Activated naive CD8-positive, alpha-beta T cell treated with anti-CD3 and anti-CD28 coated beads for 36 hours (primary cell): ENCODE data around the gene SAMM50. TPM values are rescaled to one million over a fixed set of nuclear protein-coding genes. Genes with fewer than 3 reads are reported as not detected.
A peak's percentile ranks its signal among the peaks of the same experiment; 100 is the strongest.

ENCODE experiments used
- DNase-seq: peaks from one replicate; pipeline ENCODE4 v3.0.0; 2021
- H3K27ac Mint-ChIP-seq: one replicate; pipeline ENCODE4 v1.8.0; 2022; ENCODE audit warnings: mild to moderate bottlenecking, moderate library complexity, mixed read lengths
- H3K27me3 Mint-ChIP-seq: one replicate; pipeline ENCODE4 v1.8.0; 2022; ENCODE audit warnings: mild to moderate bottlenecking, mixed read lengths
- H3K36me3 Mint-ChIP-seq: one replicate; pipeline ENCODE4 v1.8.0; 2021; ENCODE audit warnings: mild to moderate bottlenecking, mixed read lengths
- H3K4me1 Mint-ChIP-seq: one replicate; pipeline ENCODE4 v1.8.0; 2021; ENCODE audit warnings: mixed read lengths
- H3K4me3 Mint-ChIP-seq: one replicate; pipeline ENCODE4 v1.8.0; 2022; ENCODE audit warnings: mild to moderate bottlenecking, moderate library complexity, mixed read lengths
- H3K9me3 Mint-ChIP-seq: one replicate; pipeline ENCODE4 v1.8.0; 2022; ENCODE audit warnings: mixed read lengths
- total RNA-seq, 2 experiments: library from RNA; stranded (reverse); gene quantifications; one replicate each; pipeline ENCODE4 v1.2.3, GENCODE V29; 2021

SAMM50 gene
- total RNA-seq, 2 experiments from 2014 or later = 59.0 to 62.3 TPM

- H3K4me3 Mint-ChIP-seq = no peak overlapping the region
- DNase-seq = no peak
- H3K27me3 Mint-ChIP-seq = no peaks in the 10 kb centered on the region
- no peaks in the 10 kb centered on the region for H3K9me3 Mint-ChIP-seq
- H3K36me3 Mint-ChIP-seq = peaks cover 27% of the 10 kb centered on the region
- no peak overlapping the region for H3K27ac Mint-ChIP-seq
- no peaks in the 10 kb centered on the region for H3K4me1 Mint-ChIP-seq
Measured at GRCh38 chr22:43983808-43984207, 28.6 kb downstream of the SAMM50 start.

- H3K27ac Mint-ChIP-seq = no peak overlapping the region
- H3K9me3 Mint-ChIP-seq = no peaks in the 10 kb centered on the region
- no peak overlapping the region for H3K4me3 Mint-ChIP-seq
- no peak for DNase-seq
- H3K27me3 Mint-ChIP-seq = no peaks in the 10 kb centered on the region
- H3K4me1 Mint-ChIP-seq = no peaks in the 10 kb centered on the region
- H3K36me3 Mint-ChIP-seq = peaks cover 14% of the 10 kb centered on the region
Measured at GRCh38 chr22:43985532-43985931, 30.3 kb downstream of the SAMM50 start.

GRCh38 chr22:43988116-43988820 is 33.0 kb downstream of the SAMM50 start:
- Mint-ChIP-seq H3K36me3 (peaks cover 15% of the 10 kb centered on the region), H3K4me1 (peaks cover 3% of the 10 kb centered on the region), H3K4me3 (no peak overlapping the region), H3K27me3 (no peaks in the 10 kb centered on the region), H3K27ac (no peak overlapping the region), H3K9me3 (no peaks in the 10 kb centered on the region)
- no peak for DNase-seq

GRCh38 chr22:43988960-43989359 is 33.7 kb downstream of the SAMM50 start:
- DNase-seq = no peak
- Mint-ChIP-seq H3K27ac (no peak overlapping the region), H3K4me1 (peaks cover 5% of the 10 kb centered on the region), H3K9me3 (no peaks in the 10 kb centered on the region), H3K4me3 (no peak overlapping the region), H3K27me3 (no peaks in the 10 kb centered on the region), H3K36me3 (peaks cover 17% of the 10 kb centered on the region)

- Mint-ChIP-seq H3K27ac (no peak overlapping the region), H3K4me1 (peaks cover 9% of the 10 kb centered on the region), H3K9me3 (no peaks in the 10 kb centered on the region), H3K4me3 (no peak overlapping the region), H3K27me3 (no peaks in the 10 kb centered on the region), H3K36me3 (peaks cover 21% of the 10 kb centered on the region)
- DNase-seq = no peak
Measured at GRCh38 chr22:43990044-43990443, 34.8 kb downstream of the SAMM50 start.

- Mint-ChIP-seq H3K4me3 (no peak overlapping the region), H3K27me3 (no peaks in the 10 kb centered on the region), H3K4me1 (peaks cover 17% of the 10 kb centered on the region), H3K27ac (no peak overlapping the region), H3K9me3 (no peaks in the 10 kb centered on the region), H3K36me3 (peaks cover 27% of the 10 kb centered on the region)
- no peak for DNase-seq
Measured at GRCh38 chr22:43991316-43992020, 36.2 kb downstream of the SAMM50 start.

DNA sequence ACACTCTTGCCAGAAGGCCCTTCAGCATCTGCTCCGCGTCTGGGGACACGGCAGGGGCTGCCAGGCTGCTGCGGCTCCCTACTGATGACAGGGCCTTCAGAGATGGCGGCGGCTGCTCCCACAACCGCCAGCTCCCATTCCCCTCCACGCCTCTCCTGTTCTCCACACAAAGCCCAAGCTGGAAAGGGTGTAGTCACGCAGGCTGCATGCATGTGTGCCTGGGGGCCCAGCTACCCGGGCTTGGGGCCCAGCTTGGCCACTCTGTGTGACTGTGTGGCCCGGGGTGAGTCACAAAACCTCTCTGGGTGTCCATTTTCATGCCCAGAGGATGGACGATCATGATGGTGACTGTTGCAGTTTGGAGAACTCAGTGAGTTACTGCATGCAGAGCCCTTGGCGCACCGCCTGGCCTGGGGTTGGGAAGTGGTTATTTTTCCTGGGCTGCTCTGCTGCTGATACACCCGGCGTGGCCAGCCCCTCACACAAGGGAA is 37.1 kb downstream of the SAMM50 start:
- peaks cover 24% of the 10 kb centered on the region for H3K4me1 Mint-ChIP-seq

DNA sequence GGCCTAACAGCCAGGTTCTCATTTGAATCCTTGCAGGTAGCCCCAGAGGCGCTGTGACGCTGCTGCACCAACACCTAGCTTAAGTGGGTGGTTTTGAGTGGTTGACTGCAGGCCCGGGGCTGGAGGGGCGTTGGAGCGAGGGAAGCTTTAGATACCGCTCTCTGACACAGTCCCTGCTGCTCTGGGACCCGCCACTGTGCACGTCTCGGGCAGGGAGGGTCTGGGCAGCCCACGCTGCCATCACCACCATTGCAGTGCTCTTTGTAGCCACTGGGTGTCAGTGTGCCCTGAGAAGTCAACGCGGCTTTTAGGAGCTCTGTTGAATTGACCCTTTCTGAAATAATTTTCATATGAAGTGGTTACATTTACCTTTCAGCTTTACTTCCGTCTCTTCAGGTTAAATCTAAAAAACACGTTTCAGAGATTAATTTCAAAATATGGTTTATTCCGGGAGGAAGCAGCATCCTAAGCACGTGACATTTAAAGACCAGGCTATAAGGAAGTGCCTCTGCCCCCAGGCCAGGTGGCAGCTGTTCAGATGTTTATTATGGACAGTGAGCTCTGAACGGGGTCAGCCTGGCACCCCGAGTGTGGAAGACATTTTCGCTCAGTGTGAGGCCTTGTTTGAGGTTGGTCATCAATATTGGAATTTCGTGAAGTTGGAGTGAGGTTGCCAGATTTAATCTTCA is 38.0 kb downstream of the SAMM50 start:
- peak; percentile 58 for DNase-seq
- H3K27ac Mint-ChIP-seq = no peak overlapping the region
- H3K36me3 Mint-ChIP-seq = peaks cover 40% of the 10 kb centered on the region
- H3K4me3 Mint-ChIP-seq = no peak overlapping the region
- no peaks in the 10 kb centered on the region for H3K27me3 Mint-ChIP-seq
- no peaks in the 10 kb centered on the region for H3K9me3 Mint-ChIP-seq
- H3K4me1 Mint-ChIP-seq = peaks cover 24% of the 10 kb centered on the region

More for the DNA sequence above, 37.1 kb downstream of the SAMM50 start:
- no peaks in the 10 kb centered on the region for H3K27me3 Mint-ChIP-seq
- peaks cover 34% of the 10 kb centered on the region for H3K36me3 Mint-ChIP-seq
- no peak for DNase-seq
- H3K27ac Mint-ChIP-seq = no peak overlapping the region
- H3K9me3 Mint-ChIP-seq = no peaks in the 10 kb centered on the region
- no peak overlapping the region for H3K4me3 Mint-ChIP-seq

- DNase-seq = no peak
- no peak overlapping the region for H3K4me3 Mint-ChIP-seq
- H3K9me3 Mint-ChIP-seq = no peaks in the 10 kb centered on the region
- H3K4me1 Mint-ChIP-seq = peaks cover 24% of the 10 kb centered on the region
- H3K27ac Mint-ChIP-seq = no peak overlapping the region
- no peaks in the 10 kb centered on the region for H3K27me3 Mint-ChIP-seq
- H3K36me3 Mint-ChIP-seq = peaks cover 43% of the 10 kb centered on the region
Measured at GRCh38 chr22:43994006-43994405, 38.8 kb downstream of the SAMM50 start.

GRCh38 chr22:43994416-43994815 is 39.2 kb downstream of the SAMM50 start:
- Mint-ChIP-seq H3K27me3 (no peaks in the 10 kb centered on the region), H3K4me3 (no peak overlapping the region), H3K9me3 (no peaks in the 10 kb centered on the region), H3K36me3 (peaks cover 43% of the 10 kb centered on the region), H3K27ac (no peak overlapping the region), H3K4me1 (peaks cover 24% of the 10 kb centered on the region)
- DNase-seq = no peak

DNA sequence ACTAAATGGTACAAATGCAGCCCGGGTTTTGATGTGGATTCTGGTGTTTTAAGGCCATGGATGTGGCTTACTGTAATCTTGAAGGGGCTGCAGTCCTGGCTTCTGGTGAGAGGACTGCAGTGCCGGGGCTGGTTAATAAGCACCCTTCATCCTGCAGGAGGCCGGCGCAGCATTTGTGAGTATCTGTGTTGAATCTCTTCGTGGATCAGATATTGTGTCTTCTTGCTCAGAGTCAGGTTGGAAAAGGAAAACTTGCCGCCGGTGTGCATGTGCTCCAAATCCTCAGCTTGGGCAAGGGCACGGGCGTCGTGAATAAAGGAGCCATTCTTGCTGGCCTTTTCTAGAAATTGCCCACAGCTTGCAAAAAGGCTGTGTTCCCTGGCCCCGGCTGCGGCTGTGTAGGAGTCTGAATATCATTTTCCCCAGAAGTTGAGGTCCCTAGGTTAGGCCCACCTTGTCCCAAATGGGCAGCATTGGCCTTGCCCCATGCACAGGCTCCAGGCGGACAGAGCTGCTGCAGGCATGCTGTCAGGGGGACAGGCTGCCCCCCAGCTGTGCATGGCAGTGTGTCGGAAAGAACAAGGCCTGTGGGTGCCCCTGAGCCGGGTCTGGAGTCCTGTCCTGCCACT is 39.9 kb downstream of the SAMM50 start:
- peak overlapping the region; percentile 88 for H3K4me3 Mint-ChIP-seq
- H3K4me1 Mint-ChIP-seq = peaks cover 24% of the 10 kb centered on the region
- no peaks in the 10 kb centered on the region for H3K9me3 Mint-ChIP-seq
- H3K36me3 Mint-ChIP-seq = peaks cover 43% of the 10 kb centered on the region
- peak overlapping the region; percentile 94 for H3K27ac Mint-ChIP-seq
- no peaks in the 10 kb centered on the region for H3K27me3 Mint-ChIP-seq
- DNase-seq = no peak

GRCh38 chr22:43995798-43996169 is 40.5 kb downstream of the SAMM50 start:
- Mint-ChIP-seq H3K27ac (peak overlapping the region; percentile 94), H3K4me1 (peaks cover 24% of the 10 kb centered on the region), H3K9me3 (no peaks in the 10 kb centered on the region), H3K36me3 (peaks cover 44% of the 10 kb centered on the region), H3K4me3 (peak overlapping the region; percentile 88), H3K27me3 (no peaks in the 10 kb centered on the region)
- no peak for DNase-seq

DNA sequence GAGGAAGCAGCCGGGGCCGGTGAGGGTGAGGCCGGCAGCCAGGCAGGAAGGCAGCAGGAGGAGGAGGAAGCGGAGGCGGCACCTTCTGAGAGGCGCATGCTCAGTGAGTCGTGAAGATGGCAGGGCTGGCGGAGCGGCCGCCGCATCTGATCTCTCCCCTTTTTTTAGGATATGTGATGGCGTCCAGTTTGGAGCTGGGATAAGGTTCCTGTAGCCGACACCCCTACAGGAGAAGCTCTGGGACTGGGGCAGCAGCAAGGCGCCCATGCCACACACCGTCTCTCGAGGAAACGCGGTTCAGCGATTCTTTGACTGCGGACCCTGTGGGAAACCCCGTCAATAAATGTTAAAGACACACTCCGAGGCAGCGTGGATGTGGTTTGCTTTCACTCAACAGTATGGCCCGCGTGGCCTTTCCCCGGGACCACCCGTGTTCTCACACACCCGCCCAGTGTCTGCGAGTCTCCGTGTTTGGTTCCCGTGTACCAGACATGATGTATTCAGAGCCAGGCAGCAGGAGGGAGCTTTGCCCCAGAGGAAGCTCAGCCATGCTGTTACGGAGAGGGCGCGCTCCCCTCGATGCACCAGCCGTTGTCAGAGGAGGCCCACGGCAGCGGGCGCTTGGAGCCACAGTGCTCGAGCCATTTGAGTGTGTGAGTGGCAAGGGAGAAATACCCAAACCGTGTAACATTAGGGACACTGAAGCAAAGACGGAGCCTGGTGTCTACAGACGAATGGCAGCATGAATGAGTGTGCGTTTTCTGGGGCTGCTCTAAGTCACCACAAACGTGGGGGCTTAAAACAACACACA is 41.1 kb downstream of the SAMM50 start:
- peaks cover 44% of the 10 kb centered on the region for H3K36me3 Mint-ChIP-seq
- DNase-seq = peak; percentile 66
- no peaks in the 10 kb centered on the region for H3K9me3 Mint-ChIP-seq
- no peaks in the 10 kb centered on the region for H3K27me3 Mint-ChIP-seq
- peaks cover 24% of the 10 kb centered on the region for H3K4me1 Mint-ChIP-seq
- peak overlapping the region; percentile 88 for H3K4me3 Mint-ChIP-seq
- H3K27ac Mint-ChIP-seq = peak overlapping the region; percentile 94

DNA sequence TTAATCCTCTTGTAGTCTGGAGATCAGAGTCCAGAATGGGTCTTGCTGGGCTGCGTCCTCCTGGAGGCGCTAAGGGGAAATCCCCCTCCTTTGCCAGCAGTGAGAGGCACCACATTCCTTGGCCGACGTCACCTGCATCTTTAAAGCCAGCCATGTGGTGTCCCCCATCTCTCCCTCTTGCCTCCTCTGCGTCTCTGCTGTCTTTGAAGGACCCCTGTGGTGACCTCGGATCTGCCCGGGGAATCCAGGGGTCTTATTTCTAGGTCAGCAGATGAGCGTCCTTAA is 41.7 kb downstream of the SAMM50 start:
- Mint-ChIP-seq H3K9me3 (no peaks in the 10 kb centered on the region), H3K4me3 (peak overlapping the region; percentile 88), H3K36me3 (peaks cover 40% of the 10 kb centered on the region), H3K27ac (peak overlapping the region; percentile 94), H3K27me3 (no peaks in the 10 kb centered on the region), H3K4me1 (peaks cover 24% of the 10 kb centered on the region)
- no peak for DNase-seq
